SJSA1 (cell line): ENCODE measurements around the gene ZNF771. TPM values are rescaled to one million over a fixed set of nuclear protein-coding genes. Genes with fewer than 3 reads are reported as not detected.

Experiments used
- total RNA-seq: library from RNA; depleted of rRNA; stranded (reverse); fragments of >200 nt; shearing (Covaris generic); gene quantifications from 2 replicates; pipeline ENCODE4 v1.2.3, GENCODE V29; 2014; rRNA removed

The ZNF771 gene
- total RNA-seq, 1 experiment from 2014 or later = 27.0 TPM

Other genes starting within 250 kb of the ZNF771 start
- 4.3 and 4.5 TPM in 2 replicates for gene CORO1A, start 224.0 kb upstream of the ZNF771 start, total RNA-seq
- gene BOLA2B, start 213.9 kb upstream of the ZNF771 start, total RNA-seq = 156 and 420 TPM in 2 replicates
- gene SLX1A, start 213.7 kb upstream of the ZNF771 start, total RNA-seq = 14.3 and 43.6 TPM in 2 replicates
- gene SULT1A3, start 208.4 kb upstream of the ZNF771 start, total RNA-seq = 3.6 and 5.8 TPM in 2 replicates
- not detected in 2 replicates for gene NPIPB13, start 159.1 kb upstream of the ZNF771 start, total RNA-seq
- gene CD2BP2, start 52.3 kb upstream of the ZNF771 start, total RNA-seq = 55.8 and 60.7 TPM in 2 replicates
- 25.8 and 42.5 TPM in 2 replicates for gene TBC1D10B, start 37.1 kb upstream of the ZNF771 start, total RNA-seq
- gene MYL11, start 32.8 kb upstream of the ZNF771 start, total RNA-seq = not detected in 2 replicates
- gene SEPTIN1, start 25.0 kb upstream of the ZNF771 start, total RNA-seq = not detected in 2 replicates
- gene ZNF48, start 12.2 kb upstream of the ZNF771 start, total RNA-seq = 9.6 and 17.3 TPM in 2 replicates
- 10.5 and 31.6 TPM in 2 replicates for gene DCTPP1, start 22.4 kb downstream of the ZNF771 start, total RNA-seq
- 4.3 and 8.2 TPM in 2 replicates for gene SEPHS2, start 38.3 kb downstream of the ZNF771 start, total RNA-seq
- not detected in 2 replicates for gene ITGAL, start 65.1 kb downstream of the ZNF771 start, total RNA-seq
- 35.6 and 41.1 TPM in 2 replicates for gene ZNF768, start 119.0 kb downstream of the ZNF771 start, total RNA-seq
- gene ZNF747, start 127.3 kb downstream of the ZNF771 start, total RNA-seq = 3.6 and 5.1 TPM in 2 replicates
- 5.8 and 8.1 TPM in 2 replicates for gene ZNF764, start 150.8 kb downstream of the ZNF771 start, total RNA-seq
- gene ZNF688, start 164.1 kb downstream of the ZNF771 start, total RNA-seq = 6.4 and 7.3 TPM in 2 replicates
- gene ZNF785, start 178.1 kb downstream of the ZNF771 start, total RNA-seq = 4.6 and 6.8 TPM in 2 replicates
- 8.1 and 9.8 TPM in 2 replicates for gene ZNF689, start 202.8 kb downstream of the ZNF771 start, total RNA-seq
- 6.1 and 8.2 TPM in 2 replicates for gene PRR14, start 243.4 kb downstream of the ZNF771 start, total RNA-seq